ENCODE measurements around the gene PRDM8. TPM values are rescaled to one million over a fixed set of nuclear protein-coding genes. Genes with fewer than 3 reads are reported as not detected.

Gene PRDM8
- total and polyA plus RNA-seq, 2 experiments from 2014 or later, result 0.65 to 1.8 TPM

DNA sequence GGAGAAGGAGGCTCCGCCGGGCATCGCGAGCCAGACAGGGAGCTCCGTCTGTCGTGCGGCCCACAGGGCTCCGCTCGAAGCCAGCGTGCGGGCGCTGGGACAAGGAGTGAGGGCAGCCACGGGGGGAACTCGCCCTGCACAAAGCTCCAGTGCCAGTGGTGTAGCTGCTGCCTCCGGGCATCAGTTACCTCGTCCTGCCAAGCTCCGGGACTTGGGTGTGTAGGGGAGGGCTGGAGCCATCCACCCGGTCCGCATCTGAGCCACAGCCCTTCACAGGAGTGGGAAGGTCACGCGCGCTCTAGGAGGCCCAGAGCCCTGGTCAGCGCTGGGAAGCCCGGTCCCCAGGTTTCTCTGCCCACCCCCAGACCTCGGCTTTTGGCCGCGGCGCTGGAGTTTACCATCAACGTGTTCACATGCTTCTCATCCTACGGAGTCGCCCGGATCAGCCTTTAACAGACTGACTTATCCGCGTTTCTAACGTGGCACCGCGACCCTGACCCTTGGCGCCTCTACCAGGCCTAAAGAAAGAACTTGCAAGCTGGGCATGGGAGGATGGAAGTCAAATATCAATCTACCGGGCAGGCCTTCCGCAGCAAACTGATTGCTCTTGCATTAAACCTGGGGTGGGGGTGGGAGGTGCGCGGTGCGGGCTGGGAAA lies 8.4 kb upstream of the PRDM8 start:
- H3K27me3 ChIP-seq, result peaks cover 99% of the 10 kb centered on the region
- H3K79me2 ChIP-seq, result no peaks in the 10 kb centered on the region
- H3K36me3 ChIP-seq (replicated peaks; ENCODE audit: insufficient read depth, low read depth), result no peaks in the 10 kb centered on the region
- no peaks in the 10 kb centered on the region for H3K9me2 ChIP-seq (replicated peaks; ENCODE audit: insufficient read depth)
- 16% methylated on average over 39 of the region's 43 CpGs for WGBS (ENCODE audit: low lambda C conversion rate, missing lambda C conversion rate)
- no peak for DNase-seq (ENCODE audit: low spot score)
- no peaks in the 10 kb centered on the region for H4K20me1 ChIP-seq (ENCODE audit: insufficient read depth, poor library complexity, severe bottlenecking)
- no peak overlapping the region for H3K4me3 ChIP-seq
- TF ChIP-seq EZH2 (IDR thresholded peaks at IDR 0.05; ENCODE audit: borderline replicate concordance) (peak; percentile 33), EZH2phosphoT487 (IDR thresholded peaks at IDR 0.05; ENCODE audit: low read depth, severe bottlenecking, unreplicated experiment) (no peak)
- H3K4me1 ChIP-seq (ENCODE audit: insufficient read depth), result peaks cover 15% of the 10 kb centered on the region
- no peak overlapping the region for H3K27ac ChIP-seq
- H3K9me3 ChIP-seq (ENCODE audit: low read depth), result no peaks in the 10 kb centered on the region
- H3K4me2 ChIP-seq, result no peak overlapping the region
- H2AFZ ChIP-seq, result no peak overlapping the region

DNA sequence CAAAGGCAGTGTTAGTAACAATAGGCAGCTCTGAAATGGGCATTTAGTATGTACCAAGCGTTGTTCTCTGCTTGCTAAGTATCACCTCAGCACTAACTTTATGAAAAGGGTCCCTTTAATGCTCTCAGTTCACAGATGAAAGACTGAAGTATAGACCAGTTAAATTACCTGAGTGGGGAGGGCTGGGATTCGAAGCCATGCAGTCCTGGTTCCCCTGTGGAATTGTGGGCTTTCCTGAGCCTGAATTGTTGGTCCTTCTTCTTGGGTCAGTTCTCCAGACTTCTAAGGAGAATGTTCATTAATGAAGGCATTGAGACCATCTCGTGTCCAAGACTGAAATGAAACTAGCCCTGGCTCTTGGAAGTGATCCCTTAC lies 7.7 kb upstream of the PRDM8 start:
- no peaks in the 10 kb centered on the region for H3K9me3 ChIP-seq (ENCODE audit: low read depth)
- H3K9me2 ChIP-seq (replicated peaks; ENCODE audit: insufficient read depth), result no peaks in the 10 kb centered on the region
- H3K4me1 ChIP-seq (ENCODE audit: insufficient read depth), result peaks cover 8% of the 10 kb centered on the region
- DNase-seq (ENCODE audit: low spot score), result no peak
- H3K27me3 ChIP-seq, result peaks cover 100% of the 10 kb centered on the region
- H4K20me1 ChIP-seq (ENCODE audit: insufficient read depth, poor library complexity, severe bottlenecking), result no peaks in the 10 kb centered on the region
- no peak for TF ChIP-seq EZH2 (IDR thresholded peaks at IDR 0.05; ENCODE audit: borderline replicate concordance)
- TF ChIP-seq, protein P1, sequence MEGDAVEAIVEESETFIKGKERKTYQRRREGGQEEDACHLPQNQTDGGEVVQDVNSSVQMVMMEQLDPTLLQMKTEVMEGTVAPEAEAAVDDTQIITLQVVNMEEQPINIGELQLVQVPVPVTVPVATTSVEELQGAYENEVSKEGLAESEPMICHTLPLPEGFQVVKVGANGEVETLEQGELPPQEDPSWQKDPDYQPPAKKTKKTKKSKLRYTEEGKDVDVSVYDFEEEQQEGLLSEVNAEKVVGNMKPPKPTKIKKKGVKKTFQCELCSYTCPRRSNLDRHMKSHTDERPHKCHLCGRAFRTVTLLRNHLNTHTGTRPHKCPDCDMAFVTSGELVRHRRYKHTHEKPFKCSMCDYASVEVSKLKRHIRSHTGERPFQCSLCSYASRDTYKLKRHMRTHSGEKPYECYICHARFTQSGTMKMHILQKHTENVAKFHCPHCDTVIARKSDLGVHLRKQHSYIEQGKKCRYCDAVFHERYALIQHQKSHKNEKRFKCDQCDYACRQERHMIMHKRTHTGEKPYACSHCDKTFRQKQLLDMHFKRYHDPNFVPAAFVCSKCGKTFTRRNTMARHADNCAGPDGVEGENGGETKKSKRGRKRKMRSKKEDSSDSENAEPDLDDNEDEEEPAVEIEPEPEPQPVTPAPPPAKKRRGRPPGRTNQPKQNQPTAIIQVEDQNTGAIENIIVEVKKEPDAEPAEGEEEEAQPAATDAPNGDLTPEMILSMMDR (IDR thresholded peaks at IDR 0.05; ENCODE audit: poor library complexity), result no peak
- no peak for TF ChIP-seq EZH2phosphoT487 (IDR thresholded peaks at IDR 0.05; ENCODE audit: low read depth, severe bottlenecking, unreplicated experiment)
- no peaks in the 10 kb centered on the region for H3K79me2 ChIP-seq
- no peaks in the 10 kb centered on the region for H3K36me3 ChIP-seq (replicated peaks; ENCODE audit: insufficient read depth, low read depth)
- H2AFZ ChIP-seq, result no peak overlapping the region
- H3K27ac ChIP-seq, result no peak overlapping the region
- WGBS (ENCODE audit: low lambda C conversion rate, missing lambda C conversion rate), result 32% methylated on average over 3 of the region's 3 CpGs
- H3K4me3 ChIP-seq, result no peak overlapping the region
- peak overlapping the region; percentile 53 for H3K4me2 ChIP-seq

DNA sequence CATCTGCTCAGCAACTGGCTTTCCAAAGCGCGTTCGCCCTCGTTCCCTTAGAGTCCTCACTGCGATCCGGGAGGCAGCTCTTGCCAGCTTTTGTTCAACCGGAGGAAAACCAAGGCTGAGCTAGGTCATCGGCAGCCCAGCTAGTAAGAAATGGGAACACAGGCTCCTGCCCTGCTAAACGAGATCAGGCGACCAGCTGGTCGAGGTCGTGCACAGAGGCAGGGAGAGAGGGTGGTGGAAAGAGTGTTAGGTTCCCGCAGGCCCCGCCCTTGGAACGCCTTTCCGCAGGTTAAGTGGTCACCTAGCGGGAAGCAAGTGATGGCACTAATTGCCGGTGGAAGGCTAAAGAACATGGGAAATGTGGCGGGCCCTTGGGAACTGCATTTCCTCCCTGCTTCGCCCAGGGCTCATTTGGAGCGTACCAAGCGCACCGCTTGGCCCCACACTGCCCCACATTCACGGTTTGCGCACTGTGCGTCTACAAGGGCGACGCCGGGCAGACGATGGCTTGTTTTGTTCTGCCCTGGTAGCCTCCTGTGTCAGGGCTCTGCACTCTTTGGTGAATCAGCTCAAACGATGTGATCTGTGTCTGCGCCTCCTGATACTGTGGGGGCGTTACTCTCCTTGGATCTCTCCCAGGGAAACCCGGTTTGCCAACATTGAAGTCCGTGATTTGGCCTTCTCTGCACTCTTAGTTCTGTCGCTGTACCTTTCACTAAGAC lies 7.2 kb upstream of the PRDM8 start:
- Histone ChIP-seq H3K36me3 (replicated peaks; ENCODE audit: insufficient read depth, low read depth) (no peaks in the 10 kb centered on the region), H3K4me3 (no peak overlapping the region), H3K79me2 (no peaks in the 10 kb centered on the region), H3K9me2 (replicated peaks; ENCODE audit: insufficient read depth) (no peaks in the 10 kb centered on the region), H3K4me1 (ENCODE audit: insufficient read depth) (peaks cover 4% of the 10 kb centered on the region), H3K27ac (no peak overlapping the region), H3K9me3 (ENCODE audit: low read depth) (no peaks in the 10 kb centered on the region), H4K20me1 (ENCODE audit: insufficient read depth, poor library complexity, severe bottlenecking) (no peaks in the 10 kb centered on the region), H3K4me2 (peak overlapping the region; percentile 53), H2AFZ (no peak overlapping the region), H3K27me3 (peaks cover 100% of the 10 kb centered on the region)
- TF ChIP-seq EZH2phosphoT487 (IDR thresholded peaks at IDR 0.05; ENCODE audit: low read depth, severe bottlenecking, unreplicated experiment), result no peak
- peak; percentile 33 for TF ChIP-seq EZH2 (IDR thresholded peaks at IDR 0.05; ENCODE audit: borderline replicate concordance)
- WGBS (ENCODE audit: low lambda C conversion rate, missing lambda C conversion rate), result 11% methylated on average over 36 of the region's 36 CpGs
- DNase-seq (ENCODE audit: low spot score), result no peak

DNA sequence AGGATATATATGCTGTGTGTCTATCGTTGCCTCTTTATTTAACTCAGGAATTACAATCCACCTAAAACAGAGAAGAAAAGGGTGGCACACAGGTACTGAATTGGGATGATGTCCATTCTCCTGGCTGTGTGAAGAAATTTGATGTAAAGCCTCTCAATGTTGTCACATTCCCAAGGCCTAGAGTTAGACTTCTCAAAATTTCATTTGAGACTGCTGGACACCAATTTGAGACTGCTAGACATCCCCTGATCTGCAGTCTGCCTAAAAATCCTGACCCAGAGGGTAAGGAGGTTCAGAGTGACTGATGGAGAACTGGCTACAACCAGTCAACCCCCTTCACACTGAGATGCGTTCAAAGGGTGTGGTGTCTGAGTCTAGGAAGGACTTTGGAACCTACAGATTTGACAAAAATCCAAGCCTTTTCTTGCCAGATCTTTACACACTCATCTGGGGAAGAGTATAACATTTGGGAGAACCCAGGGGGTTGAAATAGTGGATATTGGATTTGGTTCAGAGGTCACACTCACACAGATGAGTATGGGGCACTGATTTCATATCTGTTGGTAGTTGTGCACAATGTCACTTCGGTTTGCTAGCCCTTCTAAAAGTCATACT lies 4.9 kb upstream of the PRDM8 start:
- no peaks in the 10 kb centered on the region for H3K36me3 ChIP-seq (replicated peaks; ENCODE audit: insufficient read depth, low read depth)
- peaks cover 4% of the 10 kb centered on the region for H3K4me1 ChIP-seq (ENCODE audit: insufficient read depth)
- TF ChIP-seq EZH2 (IDR thresholded peaks at IDR 0.05; ENCODE audit: borderline replicate concordance), result no peak
- H3K9me3 ChIP-seq (ENCODE audit: low read depth), result no peaks in the 10 kb centered on the region
- 55% methylated on average over 3 of the region's 3 CpGs for WGBS (ENCODE audit: low lambda C conversion rate, missing lambda C conversion rate)
- no peak overlapping the region for H3K4me3 ChIP-seq
- H4K20me1 ChIP-seq (ENCODE audit: insufficient read depth, poor library complexity, severe bottlenecking), result no peaks in the 10 kb centered on the region
- no peaks in the 10 kb centered on the region for H3K79me2 ChIP-seq
- H3K4me2 ChIP-seq, result no peak overlapping the region
- H3K9me2 ChIP-seq (replicated peaks; ENCODE audit: insufficient read depth), result no peaks in the 10 kb centered on the region
- H3K27ac ChIP-seq, result no peak overlapping the region
- DNase-seq (ENCODE audit: low spot score), result no peak
- peaks cover 100% of the 10 kb centered on the region for H3K27me3 ChIP-seq
- no peak overlapping the region for H2AFZ ChIP-seq

All from hepatocyte (in vitro differentiated cells).